Skin epidermis (tissue), 12 donors: ENCODE measurements around the gene MSMO1.
A peak's percentile ranks its signal among the peaks of the same experiment; 100 is the strongest.

ENCODE experiments used
- H3K27ac ChIP-seq, 21 experiments: fragments of 200-600 bp; sonication (generic) in 11 of 21; one replicate each; pipeline ENCODE4 v1.5.0; 2020; ENCODE audit warnings: mild to moderate bottlenecking in 3 of 21, inconsistent platforms in 2 of 21, moderate library complexity in 2 of 21
- H3K4me3 ChIP-seq, 7 experiments: fragments of 200-600 bp; sonication (generic) in 2 of 7; one replicate each; pipeline ENCODE4 v1.5.0; 2020; ENCODE audit warnings: inconsistent platforms in 2 of 7, mild to moderate bottlenecking in 2 of 7, moderate library complexity in 1 of 7

Gene MSMO1

GRCh38 chr4:165383591-165384073, 56.2 kb downstream of the MSMO1 start:
- no peak overlapping the region for H3K4me3 ChIP-seq
- peak overlapping the region in 2 of 21 experiments; percentile 44 to 77 for H3K27ac ChIP-seq

GRCh38 chr4:165384186-165384585, 56.7 kb downstream of the MSMO1 start:
- Histone ChIP-seq H3K4me3 (no peak overlapping the region), H3K27ac (peak overlapping the region in 6 of 21 experiments; percentile 7 to 77 (median 43))

- Histone ChIP-seq H3K4me3 (no peak overlapping the region), H3K27ac (peak overlapping the region in 5 of 21 experiments; percentile 7 to 77 (median 44))
Measured at GRCh38 chr4:165384598-165384997, 57.1 kb downstream of the MSMO1 start.

- Histone ChIP-seq H3K4me3 (no peak overlapping the region), H3K27ac (peak overlapping the region in 1 of 21 experiments; percentile 72)
Measured at GRCh38 chr4:165385126-165385525, 57.7 kb downstream of the MSMO1 start.

GRCh38 chr4:165386328-165386727, 58.9 kb downstream of the MSMO1 start:
- Histone ChIP-seq H3K27ac (no peak overlapping the region), H3K4me3 (no peak overlapping the region)

GRCh38 chr4:165388756-165389155, 61.3 kb downstream of the MSMO1 start:
- Histone ChIP-seq H3K27ac (no peak overlapping the region), H3K4me3 (no peak overlapping the region)
